ENCODE measurements around the gene SMYD3.

SMYD3 gene

GRCh38 chr1:246219508-246220030 is 287.5 kb downstream of the SMYD3 start:
- Mint-ChIP-seq H3K27ac (peak overlapping the region; percentile 51), H3K4me1 (peaks cover 32% of the 10 kb centered on the region), H3K4me3 (peak overlapping the region; percentile 63), H3K36me3 (ENCODE audit: low read depth) (peaks cover 5% of the 10 kb centered on the region), H3K27me3 (ENCODE audit: low read depth, poor library complexity) (no peaks in the 10 kb centered on the region), H3K9me3 (peaks cover 20% of the 10 kb centered on the region)
- no peak for TF ChIP-seq CTCF (IDR thresholded peaks at IDR 0.05)
- DNase-seq = peak; percentile 42

GRCh38 chr1:246218686-246219085 is 288.4 kb downstream of the SMYD3 start:
- Mint-ChIP-seq H3K36me3 (ENCODE audit: low read depth) (peaks cover 5% of the 10 kb centered on the region), H3K4me3 (no peak overlapping the region), H3K27me3 (ENCODE audit: low read depth, poor library complexity) (no peaks in the 10 kb centered on the region), H3K9me3 (peaks cover 20% of the 10 kb centered on the region), H3K4me1 (peaks cover 32% of the 10 kb centered on the region), H3K27ac (peak overlapping the region; percentile 41)
- TF ChIP-seq CTCF (IDR thresholded peaks at IDR 0.05) = no peak
- DNase-seq = no peak

GRCh38 chr1:246216906-246217305 is 290.2 kb downstream of the SMYD3 start:
- Mint-ChIP-seq H3K27me3 (ENCODE audit: low read depth, poor library complexity) (no peaks in the 10 kb centered on the region), H3K9me3 (peaks cover 20% of the 10 kb centered on the region), H3K4me3 (no peak overlapping the region), H3K4me1 (peaks cover 32% of the 10 kb centered on the region), H3K36me3 (ENCODE audit: low read depth) (peaks cover 5% of the 10 kb centered on the region), H3K27ac (no peak overlapping the region)
- TF ChIP-seq CTCF (IDR thresholded peaks at IDR 0.05) = no peak
- no peak for DNase-seq

GRCh38 chr1:246215510-246215903 is 291.6 kb downstream of the SMYD3 start:
- H3K4me1 Mint-ChIP-seq = peaks cover 32% of the 10 kb centered on the region
- H3K36me3 Mint-ChIP-seq (ENCODE audit: low read depth) = peaks cover 5% of the 10 kb centered on the region
- peaks cover 12% of the 10 kb centered on the region for H3K9me3 Mint-ChIP-seq
- no peak overlapping the region for H3K4me3 Mint-ChIP-seq
- H3K27ac Mint-ChIP-seq = no peak overlapping the region
- no peaks in the 10 kb centered on the region for H3K27me3 Mint-ChIP-seq (ENCODE audit: low read depth, poor library complexity)
- no peak for DNase-seq
- TF ChIP-seq CTCF (IDR thresholded peaks at IDR 0.05) = no peak

- DNase-seq = no peak
- no peak for TF ChIP-seq CTCF (IDR thresholded peaks at IDR 0.05)
- H3K9me3 Mint-ChIP-seq = peaks cover 11% of the 10 kb centered on the region
- peaks cover 5% of the 10 kb centered on the region for H3K36me3 Mint-ChIP-seq (ENCODE audit: low read depth)
- no peaks in the 10 kb centered on the region for H3K27me3 Mint-ChIP-seq (ENCODE audit: low read depth, poor library complexity)
- no peak overlapping the region for H3K4me3 Mint-ChIP-seq
- no peak overlapping the region for H3K27ac Mint-ChIP-seq
- peaks cover 31% of the 10 kb centered on the region for H3K4me1 Mint-ChIP-seq
These were observed 292.2 kb downstream of the SMYD3 start for GRCh38 chr1:246214708-246215509.

- Mint-ChIP-seq H3K27ac (no peak overlapping the region), H3K9me3 (peaks cover 5% of the 10 kb centered on the region), H3K4me1 (peaks cover 21% of the 10 kb centered on the region), H3K4me3 (no peak overlapping the region), H3K27me3 (ENCODE audit: low read depth, poor library complexity) (no peaks in the 10 kb centered on the region), H3K36me3 (ENCODE audit: low read depth) (peaks cover 5% of the 10 kb centered on the region)
- DNase-seq = no peak
- TF ChIP-seq CTCF (IDR thresholded peaks at IDR 0.05) = no peak
These were observed 293.1 kb downstream of the SMYD3 start for GRCh38 chr1:246213947-246214346.

Data from nephron progenitor cell (in vitro differentiated cells).